Astrocyte of the spinal cord (primary cell): Measurements from ENCODE around the gene PLET1.
"Not testable (repeated sequence)": the region's sequence is repeated elsewhere in the genome, so short reads cannot be mapped to it uniquely, and the experiment has no call there.

Experiments used
- DNase-seq: peaks from one replicate; pipeline ENCODE4 v3.0.0; 2011; ENCODE audit warnings: low read depth, low spot score
- H3K4me3 ChIP-seq: 2 replicates; pipeline ENCODE4 v1.5.1; 2011; ENCODE audit warnings: low read depth, mild to moderate bottlenecking, low read length, moderate library complexity
- CTCF ChIP-seq: IDR thresholded peaks from 2 replicates; pipeline ENCODE4 v1.5.1; 2012; ENCODE audit warnings: low read depth, mild to moderate bottlenecking, low read length, inconsistent platforms
- in situ Hi-C: cut with HindIII; loops from 2 replicates; pipeline ENCODE4 v1.10.0; 2017; ENCODE audit warnings: low sequenced_read_pairs

PLET1 gene

GRCh38 chr11:112212710-112213109, 48.0 kb downstream of the PLET1 start:
- in situ Hi-C loops, result no loop called here
- no peak for DNase-seq
- no peak overlapping the region for H3K4me3 ChIP-seq
- no peak for TF ChIP-seq CTCF

- no peak overlapping the region for H3K4me3 ChIP-seq
- in situ Hi-C loops, result no loop called here
- no peak for DNase-seq
- TF ChIP-seq CTCF, result no peak
Observed at GRCh38 chr11:112212290-112212689, 48.4 kb downstream of the PLET1 start.

GRCh38 chr11:112211536-112211935, 49.1 kb downstream of the PLET1 start:
- H3K4me3 ChIP-seq, result no peak overlapping the region
- DNase-seq, result no peak
- in situ Hi-C loops, result no loop called here
- TF ChIP-seq CTCF, result no peak

GRCh38 chr11:112210890-112211289, 49.8 kb downstream of the PLET1 start:
- no peak for DNase-seq
- TF ChIP-seq CTCF, result no peak
- no peak overlapping the region for H3K4me3 ChIP-seq
- in situ Hi-C loops, result no loop called here

- no peak for TF ChIP-seq CTCF
- in situ Hi-C loops, result no loop called here
- no peak for DNase-seq
- H3K4me3 ChIP-seq, result no peak overlapping the region
Observed at GRCh38 chr11:112206071-112206470, 54.6 kb downstream of the PLET1 start.

- DNase-seq, result no peak
- H3K4me3 ChIP-seq, result no peak overlapping the region
- no peak for TF ChIP-seq CTCF
- in situ Hi-C loops, result no loop called here
Observed at GRCh38 chr11:112200252-112200651, 60.4 kb downstream of the PLET1 start.

GRCh38 chr11:112199101-112199500, 61.6 kb downstream of the PLET1 start:
- in situ Hi-C loops, H3K4me3 ChIP-seq, DNase-seq: not testable (repeated sequence)
